GM18502 (cell line): ENCODE measurements around the gene LENG9.

ENCODE experiments used
- ATAC-seq: cut with Tn5 transposase; IDR thresholded peaks from one replicate; pipeline ENCODE4 v1.9.1; 2021; ENCODE audit warnings: mild to moderate bottlenecking; ENCODE audit not compliant: unreplicated experiment, poor library complexity

Gene LENG9

DNA sequence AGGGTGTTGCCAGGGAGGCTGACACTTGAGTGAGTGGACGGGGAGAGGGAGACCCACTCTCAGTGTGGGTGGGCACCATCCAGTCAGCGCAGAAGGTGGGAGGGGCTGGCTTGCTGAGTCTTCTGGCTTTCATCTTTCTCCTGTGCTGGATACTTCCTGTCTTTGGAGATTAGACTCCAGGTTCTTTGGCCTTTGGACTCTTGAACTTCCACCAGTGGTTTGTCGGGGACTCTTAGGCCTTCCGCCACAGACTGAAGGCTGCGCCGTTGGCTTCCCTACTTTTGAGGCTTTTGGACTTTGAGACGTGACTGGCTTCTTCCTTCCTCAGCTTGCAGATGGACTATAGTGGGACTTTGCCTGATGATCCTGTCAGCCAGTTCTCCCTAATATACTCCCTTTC, 18.8 kb downstream of the LENG9 start:
- no peak for ATAC-seq

DNA sequence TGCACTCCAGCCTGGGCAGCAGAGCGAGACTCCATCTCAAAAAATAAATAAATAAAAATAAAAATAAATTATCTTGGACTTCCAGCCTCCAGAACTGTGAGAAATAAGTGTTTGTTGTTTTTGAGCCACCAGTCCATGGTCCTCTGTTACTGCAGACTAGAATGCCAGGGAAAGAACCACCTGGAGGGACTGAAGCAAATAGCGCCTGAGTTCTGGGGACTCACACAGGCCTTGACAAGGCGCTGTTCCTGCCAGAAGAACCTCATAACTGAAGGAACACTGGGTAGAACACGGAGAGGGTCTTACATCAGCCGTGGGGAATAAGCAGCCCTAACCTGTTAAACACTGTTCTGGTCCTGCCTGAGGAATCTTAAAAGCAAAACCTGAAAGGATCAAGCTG, 22.9 kb downstream of the LENG9 start:
- no peak for ATAC-seq

- no peak for ATAC-seq
Observed at GRCh38 chr19:54439174-54439851, 24.3 kb downstream of the LENG9 start.

GRCh38 chr19:54436628-54437252, 26.8 kb downstream of the LENG9 start:
- ATAC-seq: no peak

DNA sequence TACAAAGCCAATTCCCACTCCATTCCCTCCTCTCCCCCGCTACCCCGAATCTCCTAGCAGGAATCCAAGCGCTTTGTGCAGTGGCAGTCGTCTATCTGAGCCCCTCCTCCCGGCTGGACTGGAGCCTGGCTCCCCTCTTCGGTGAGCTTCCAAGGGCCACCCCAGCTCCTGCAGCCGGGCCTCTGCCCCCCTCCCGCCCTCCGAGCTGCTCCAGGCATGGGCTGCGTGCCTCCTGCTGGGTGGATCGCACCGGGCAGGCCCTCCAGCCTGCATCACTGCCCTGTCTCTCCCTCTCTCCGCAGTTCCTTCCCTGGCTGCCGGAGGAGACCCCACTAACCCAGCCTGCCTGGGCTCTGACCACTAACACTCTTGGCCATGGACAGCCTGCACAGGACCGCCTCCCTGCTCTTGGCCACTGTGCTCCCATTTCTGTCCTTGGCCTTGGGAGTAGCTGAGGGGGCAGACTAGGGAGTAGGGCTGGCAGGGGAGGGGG, 27.5 kb downstream of the LENG9 start:
- no peak for ATAC-seq

GRCh38 chr19:54435551-54436016, 28.0 kb downstream of the LENG9 start:
- ATAC-seq: no peak

DNA sequence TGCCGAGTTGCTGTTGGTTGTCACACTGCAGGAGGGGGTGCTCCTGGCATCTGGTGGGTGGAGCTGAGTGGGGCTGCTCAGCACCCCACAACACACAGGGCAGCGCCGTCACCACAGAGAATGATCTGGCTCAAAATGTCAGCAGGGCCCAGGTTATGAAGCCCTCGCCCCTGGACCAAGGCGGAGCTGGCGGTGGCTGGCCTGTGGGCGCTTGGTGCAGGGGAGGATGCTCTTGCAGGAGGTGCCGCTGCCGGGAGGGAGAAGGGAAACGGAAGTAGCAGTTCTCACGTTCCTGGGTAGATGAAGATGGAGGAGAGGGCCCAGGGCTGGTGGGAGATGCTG, 28.7 kb downstream of the LENG9 start:
- ATAC-seq: no peak

DNA sequence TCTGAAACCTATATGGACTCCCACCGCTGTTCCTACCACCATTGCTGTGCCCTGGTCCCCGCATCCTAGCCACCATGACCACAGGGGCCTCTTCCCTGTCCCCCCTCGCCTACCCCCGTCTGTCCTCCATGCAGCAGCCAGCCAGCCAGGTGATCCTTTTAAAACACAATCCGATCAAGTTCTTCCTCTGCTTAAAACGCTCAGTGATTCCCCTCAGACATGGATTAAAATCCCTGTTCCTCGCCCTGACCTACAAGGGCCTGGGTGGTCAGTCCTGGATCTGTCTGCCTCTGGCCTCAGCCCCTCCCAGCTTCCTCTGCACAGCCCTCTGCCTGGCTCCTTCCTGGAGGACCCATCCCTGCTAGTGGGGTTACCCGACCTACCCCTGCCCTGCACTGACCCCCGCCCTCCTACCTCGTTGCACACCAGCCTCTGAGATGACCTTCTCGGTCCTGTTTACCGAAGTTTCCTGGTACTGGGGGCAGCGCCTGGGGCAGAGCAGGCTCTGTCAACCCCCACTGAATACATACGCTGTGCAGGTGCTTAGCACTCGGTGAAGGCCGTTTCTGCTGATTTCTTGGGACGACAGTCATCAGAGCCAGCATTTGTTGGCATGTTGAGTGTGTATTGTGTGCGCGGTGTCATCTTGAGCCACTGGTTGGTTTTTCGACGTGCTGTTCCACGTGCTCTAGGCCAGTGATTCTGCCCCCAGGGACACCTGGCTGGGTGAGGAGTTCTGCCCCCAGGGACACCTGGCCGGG, 29.3 kb downstream of the LENG9 start:
- ATAC-seq: no peak

- ATAC-seq: no peak
Observed at GRCh38 chr19:54433697-54434096, 29.9 kb downstream of the LENG9 start.

DNA sequence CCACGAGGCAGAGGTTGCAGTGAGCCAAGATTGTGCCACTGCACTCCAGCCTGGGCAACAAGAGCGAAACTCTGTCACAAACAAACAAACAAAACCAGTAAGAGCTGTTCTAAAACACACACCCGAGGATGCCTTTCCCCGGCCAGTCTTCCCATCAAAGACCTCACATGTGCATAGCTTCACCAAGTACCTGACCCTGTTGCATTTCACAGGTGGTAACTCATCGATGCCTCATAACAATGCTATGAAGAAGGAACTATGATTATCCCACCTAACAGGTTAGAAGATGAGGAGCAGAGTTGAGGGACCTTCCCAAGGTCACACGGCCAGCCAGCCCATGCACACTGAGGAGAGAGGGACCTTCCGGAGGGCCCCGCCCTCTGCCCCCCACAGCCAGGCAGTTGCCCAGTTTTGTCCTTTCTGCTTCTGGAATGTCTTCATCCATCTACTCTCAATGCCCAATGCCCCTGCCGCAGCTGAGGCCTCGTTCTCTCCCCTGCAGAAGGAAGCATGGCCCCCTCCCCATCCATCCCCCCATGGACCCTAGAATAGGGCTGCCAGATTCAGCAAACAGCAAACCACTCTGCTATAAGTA, 31.3 kb downstream of the LENG9 start:
- ATAC-seq: no peak

GRCh38 chr19:54431255-54431838, 32.2 kb downstream of the LENG9 start:
- no peak for ATAC-seq

DNA sequence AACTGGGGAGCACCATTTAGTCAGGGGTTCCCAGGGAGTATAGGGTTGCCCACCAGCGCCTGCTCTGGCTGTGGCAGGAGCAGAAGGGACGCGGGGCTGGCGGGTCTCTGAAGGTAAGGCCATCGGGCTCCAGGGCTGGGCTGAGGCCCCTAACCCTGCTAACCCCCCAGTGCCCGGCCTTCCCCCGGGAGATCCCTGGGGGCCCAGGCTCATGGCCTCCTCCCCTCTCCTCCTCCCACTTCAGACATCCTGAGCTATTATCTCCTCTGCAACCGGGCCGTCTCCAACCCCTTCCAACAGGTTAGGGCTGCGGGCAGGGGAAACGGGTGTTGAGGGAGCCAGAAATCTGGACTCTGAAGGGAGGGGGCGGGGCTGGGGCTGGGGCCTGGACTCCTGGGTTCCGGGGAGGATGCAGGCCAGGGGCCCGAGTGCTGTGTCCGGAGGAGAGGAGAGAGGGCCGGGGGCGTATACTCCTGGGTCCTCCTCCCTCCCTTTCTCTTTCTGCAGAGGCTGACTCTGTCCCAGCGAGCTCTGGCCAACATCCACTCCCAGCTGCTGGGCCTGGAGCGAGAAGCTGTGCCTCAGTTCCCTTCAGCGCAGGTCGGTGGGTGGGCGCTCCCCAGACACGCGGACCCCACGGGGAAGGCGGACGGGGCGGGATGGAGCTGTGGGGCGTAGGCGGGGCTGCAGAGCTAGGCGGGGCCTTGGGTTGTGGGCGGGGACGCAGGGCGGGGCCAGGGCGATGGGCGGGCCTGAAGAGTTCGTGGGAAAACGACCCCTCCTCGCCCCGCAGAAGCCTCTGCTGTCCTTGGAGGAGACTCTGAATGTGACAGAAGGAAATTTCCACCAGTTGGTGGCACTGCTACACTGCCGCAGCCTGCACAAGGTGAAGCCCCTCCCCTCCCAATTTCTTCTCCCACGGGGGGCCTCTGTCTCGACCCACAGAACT, 33.0 kb downstream of the LENG9 start:
- no peak for ATAC-seq

- ATAC-seq: no peak
Observed at GRCh38 chr19:54429545-54430227, 33.9 kb downstream of the LENG9 start.

GRCh38 chr19:54429176-54429495, 34.4 kb downstream of the LENG9 start:
- ATAC-seq: no peak

DNA sequence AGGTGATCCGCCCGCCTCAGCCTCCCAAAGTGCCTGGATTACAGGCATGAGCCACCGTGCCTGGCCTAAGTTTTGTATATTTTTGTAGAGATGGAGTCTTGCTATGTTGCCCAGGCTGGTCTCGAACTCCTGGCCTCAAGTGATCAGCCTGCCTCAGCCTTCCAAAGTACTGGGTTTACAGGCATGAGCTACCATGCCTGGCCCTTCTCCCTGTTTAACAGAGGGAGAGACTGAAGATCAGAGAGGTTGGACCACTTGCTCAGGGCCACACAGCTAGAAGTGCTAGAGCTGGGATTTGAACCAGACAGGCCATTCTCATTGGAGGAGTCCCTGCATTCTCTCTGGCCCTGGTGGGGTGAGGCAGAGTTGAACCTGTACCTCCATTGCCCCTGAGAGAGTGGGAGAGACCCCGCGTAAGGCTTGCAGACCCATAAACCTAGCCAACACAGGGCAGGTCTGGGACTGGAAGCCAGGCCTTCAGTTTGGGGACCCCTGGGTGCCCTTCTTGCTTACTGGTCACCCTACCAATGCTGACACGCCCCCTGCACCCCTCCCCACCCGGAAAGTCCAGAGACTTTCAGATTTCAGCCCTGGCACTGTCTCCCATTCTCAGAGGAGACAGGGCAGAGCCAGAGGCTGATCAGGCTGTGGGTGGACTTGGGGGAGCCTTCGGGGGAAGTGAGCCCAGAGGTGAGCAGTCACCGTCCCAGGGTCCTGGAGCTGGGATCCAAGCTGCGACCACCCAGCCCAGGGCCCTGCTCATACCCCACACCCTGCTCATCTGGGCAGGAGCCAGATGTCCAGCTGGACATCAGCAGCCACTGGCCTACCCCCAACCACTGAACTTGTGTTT, 35.0 kb downstream of the LENG9 start:
- ATAC-seq: no peak

GRCh38 chr19:54427586-54427985, 36.0 kb downstream of the LENG9 start:
- ATAC-seq: no peak

DNA sequence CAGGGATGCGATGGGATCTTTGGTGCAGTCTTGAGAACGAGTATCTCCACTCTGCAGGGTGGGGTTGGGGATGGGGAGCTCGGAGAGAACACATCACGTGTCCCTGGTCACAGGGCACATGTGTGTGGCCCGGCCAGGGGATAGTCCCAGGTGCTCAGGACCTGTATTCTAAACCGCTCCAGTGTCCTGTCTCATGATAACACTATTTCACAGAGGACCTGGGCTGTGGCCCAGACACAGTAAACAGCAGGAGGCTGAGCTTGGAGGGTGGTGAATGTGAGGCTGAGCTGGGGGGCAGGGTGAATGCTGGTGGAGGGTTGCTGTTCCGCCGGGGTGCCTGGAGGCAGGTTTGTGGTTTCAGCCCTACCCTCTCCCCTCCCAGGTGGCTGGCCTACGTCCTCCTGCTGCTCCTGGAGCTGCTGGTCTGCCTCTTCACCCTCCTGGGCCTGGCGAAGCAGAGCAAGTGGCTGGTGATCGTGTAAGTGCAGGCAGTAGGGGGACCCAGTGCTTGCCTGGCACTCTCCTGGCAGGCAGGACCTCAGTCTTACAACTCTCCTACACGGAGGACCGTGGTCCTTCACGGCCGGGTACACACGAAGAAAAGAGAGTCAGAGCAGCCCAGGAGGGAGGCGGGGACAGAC, 37.2 kb downstream of the LENG9 start:
- no peak for ATAC-seq

- no peak for ATAC-seq
Observed at GRCh38 chr19:54425382-54425723, 38.2 kb downstream of the LENG9 start.
